Ascending aorta (tissue), 2 donors: ENCODE data around the gene SRPX2. TPM values are rescaled to one million over a fixed set of nuclear protein-coding genes. Genes with fewer than 3 reads are reported as not detected.
A peak's percentile ranks its signal among the peaks of the same experiment; 100 is the strongest.

Source experiments
- DNase-seq, 2 donors: peaks; one replicate each; pipeline ENCODE4 v3.0.0-alpha.2; 2019; ENCODE audit warnings: low spot score in 2 of 2
- H3K27ac ChIP-seq, 2 donors: fragments of 200-600 bp; sonication (generic); one replicate each; pipeline ENCODE4 v1.5.1; 2016 to 2017; ENCODE audit warnings: mild to moderate bottlenecking in 1 of 2
- H3K27me3 ChIP-seq: fragments of 200-600 bp; sonication (generic); one replicate; pipeline ENCODE4 v1.5.1; 2017
- H3K36me3 ChIP-seq, 2 donors: fragments of 200-600 bp; sonication (generic); one replicate each; pipeline ENCODE4 v1.5.1; 2016
- H3K4me1 ChIP-seq, 2 donors: fragments of 200-600 bp; sonication (generic); one replicate each; pipeline ENCODE4 v1.5.1; 2016 to 2017; ENCODE audit warnings: mild to moderate bottlenecking in 1 of 2
- H3K4me3 ChIP-seq, 2 donors: fragments of 200-600 bp; sonication (generic); one replicate each; pipeline ENCODE4 v1.5.1; 2016 to 2017; ENCODE audit warnings: mild to moderate bottlenecking in 1 of 2
- H3K9me3 ChIP-seq, 2 donors: fragments of 200-600 bp; sonication (generic); one replicate each; pipeline ENCODE4 v1.5.1; 2016
- CTCF ChIP-seq, 3 experiments: fragments of 200-600 bp in 2 of 3; fragments of 450-650 bp in 1 of 3; sonication (generic) in 2 of 3; IDR thresholded peaks; one replicate each; pipeline ENCODE4 v1.5.1; 2016 to 2019; ENCODE audit warnings: antibody characterized with exemption in 3 of 3, mild to moderate bottlenecking in 1 of 3, moderate library complexity in 1 of 3
- intact Hi-C: fragments of 100-400 bp; cut with DNase I; formaldehyde crosslinking; loops from one replicate; pipeline ENCODE4 v1.15.1; 2023
- total RNA-seq: library from RNA; depleted of rRNA; stranded (reverse); fragments of >200 nt; gene quantifications from one replicate; pipeline ENCODE4 v1.1.0, GENCODE V29; 2016

SRPX2 gene
- 25.0 TPM for total RNA-seq

- Histone ChIP-seq H3K36me3 (no peaks in the 10 kb centered on the region), H3K27me3 (no peaks in the 10 kb centered on the region), H3K4me1 (peaks cover 0 to 6% of the 10 kb centered on the region in 2 donors), H3K4me3 (peak within 1 kb of the TSS; percentile 7 to 52), H3K9me3 (no peaks in the 10 kb centered on the region), H3K27ac (peak within 1 kb of the TSS; percentile 23 to 77)
- intact Hi-C loops: no loop called here
- DNase-seq: peak; percentile 40 to 82
- TF ChIP-seq CTCF (IDR thresholded peaks at IDR 0.05): no peak
Observed at GRCh38 chrX:100643956-100644860, at the start of gene SRPX2. Gene SRPX2, plus strand, starts transcription at chrX:100644199. Its CDS starts 2,124 bp downstream, at chrX:100646323.

GRCh38 chrX:100596601-100597000, 47.4 kb upstream of the SRPX2 start:
- Histone ChIP-seq H3K4me1 (no peaks in the 10 kb centered on the region), H3K9me3 (no peaks in the 10 kb centered on the region), H3K27ac (no peak overlapping the region), H3K4me3 (no peak overlapping the region), H3K36me3 (no peaks in the 10 kb centered on the region), H3K27me3 (no peaks in the 10 kb centered on the region)
- no peak for DNase-seq
- TF ChIP-seq CTCF (IDR thresholded peaks at IDR 0.05): no peak
- intact Hi-C loops: no loop called here

- Histone ChIP-seq H3K27ac (no peak overlapping the region), H3K4me3 (no peak overlapping the region), H3K4me1 (no peaks in the 10 kb centered on the region), H3K9me3 (no peaks in the 10 kb centered on the region), H3K36me3 (no peaks in the 10 kb centered on the region), H3K27me3 (no peaks in the 10 kb centered on the region)
- intact Hi-C loops: no loop called here
- TF ChIP-seq CTCF (IDR thresholded peaks at IDR 0.05): no peak
- DNase-seq: no peak
Observed at GRCh38 chrX:100599456-100599855, 44.5 kb upstream of the SRPX2 start.

- no peak overlapping the region for H3K27ac ChIP-seq
- no peaks in the 10 kb centered on the region for H3K9me3 ChIP-seq
- no peak overlapping the region for H3K4me3 ChIP-seq
- no peak for DNase-seq
- H3K36me3 ChIP-seq: no peaks in the 10 kb centered on the region
- H3K4me1 ChIP-seq: no peaks in the 10 kb centered on the region
- H3K27me3 ChIP-seq: no peaks in the 10 kb centered on the region
- TF ChIP-seq CTCF (IDR thresholded peaks at IDR 0.05): no peak
- intact Hi-C loops: no loop called here
Observed at GRCh38 chrX:100600340-100600739, 43.7 kb upstream of the SRPX2 start.

- Histone ChIP-seq H3K27me3 (no peaks in the 10 kb centered on the region), H3K9me3 (no peaks in the 10 kb centered on the region), H3K4me1 (no peaks in the 10 kb centered on the region), H3K36me3 (no peaks in the 10 kb centered on the region), H3K27ac (no peak overlapping the region), H3K4me3 (no peak overlapping the region)
- intact Hi-C loops: no loop called here
- no peak for DNase-seq
- TF ChIP-seq CTCF (IDR thresholded peaks at IDR 0.05): no peak
Observed at GRCh38 chrX:100600758-100601157, 43.2 kb upstream of the SRPX2 start.
